GM13977 (cell line): ENCODE results near the gene HCFC1.
"Not testable (repeated sequence)": the region's sequence is repeated elsewhere in the genome, so short reads cannot be mapped to it uniquely, and the experiment has no call there.

Experiments used
- DNase-seq: peaks from one replicate; pipeline ENCODE4 v3.0.0; 2012; ENCODE audit warnings: low spot score
- in situ Hi-C: fragments of 300-500 bp; cut with MboI; formaldehyde crosslinking; loops from one replicate; pipeline ENCODE4 v1.12.0; 2022; ENCODE audit warnings: low sequenced_read_pairs, low pct_unique_long_range_greater_than_20kb, mixed read lengths, inconsistent platforms; ENCODE audit not compliant: unreplicated experiment
- TF ChIP-seq, protein P1 (sequence below): IDR thresholded peaks from 2 replicates; pipeline ENCODE4 v1.5.1; 2012; ENCODE audit warnings: mild to moderate bottlenecking, control low read depth; ENCODE audit not compliant: insufficient read depth; ENCODE audit errors: extremely low read depth, missing control alignments

Gene HCFC1

DNA sequence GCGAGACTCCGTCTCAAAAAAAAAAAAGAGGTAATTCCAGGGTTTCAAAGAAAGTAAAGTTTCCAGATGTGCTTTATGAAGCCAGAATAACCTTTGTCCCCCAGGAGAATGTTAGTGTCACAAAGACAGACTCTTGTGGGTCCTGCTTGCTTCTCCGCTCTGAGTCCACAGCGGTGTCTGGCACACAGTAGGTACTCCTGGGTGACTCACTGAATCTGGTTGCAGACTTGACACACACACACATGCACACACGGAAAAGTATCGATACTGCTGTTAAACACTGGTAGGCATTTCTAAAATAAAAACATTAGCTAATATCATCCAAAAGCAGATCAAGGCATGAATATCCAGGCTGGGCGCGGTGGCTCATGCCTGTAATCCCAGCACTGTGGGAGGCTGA, 23.9 kb upstream of the HCFC1 start:
- TF ChIP-seq, protein P1, sequence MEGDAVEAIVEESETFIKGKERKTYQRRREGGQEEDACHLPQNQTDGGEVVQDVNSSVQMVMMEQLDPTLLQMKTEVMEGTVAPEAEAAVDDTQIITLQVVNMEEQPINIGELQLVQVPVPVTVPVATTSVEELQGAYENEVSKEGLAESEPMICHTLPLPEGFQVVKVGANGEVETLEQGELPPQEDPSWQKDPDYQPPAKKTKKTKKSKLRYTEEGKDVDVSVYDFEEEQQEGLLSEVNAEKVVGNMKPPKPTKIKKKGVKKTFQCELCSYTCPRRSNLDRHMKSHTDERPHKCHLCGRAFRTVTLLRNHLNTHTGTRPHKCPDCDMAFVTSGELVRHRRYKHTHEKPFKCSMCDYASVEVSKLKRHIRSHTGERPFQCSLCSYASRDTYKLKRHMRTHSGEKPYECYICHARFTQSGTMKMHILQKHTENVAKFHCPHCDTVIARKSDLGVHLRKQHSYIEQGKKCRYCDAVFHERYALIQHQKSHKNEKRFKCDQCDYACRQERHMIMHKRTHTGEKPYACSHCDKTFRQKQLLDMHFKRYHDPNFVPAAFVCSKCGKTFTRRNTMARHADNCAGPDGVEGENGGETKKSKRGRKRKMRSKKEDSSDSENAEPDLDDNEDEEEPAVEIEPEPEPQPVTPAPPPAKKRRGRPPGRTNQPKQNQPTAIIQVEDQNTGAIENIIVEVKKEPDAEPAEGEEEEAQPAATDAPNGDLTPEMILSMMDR, result no peak
- in situ Hi-C loops, result no loop called here
- DNase-seq, result no peak

DNA sequence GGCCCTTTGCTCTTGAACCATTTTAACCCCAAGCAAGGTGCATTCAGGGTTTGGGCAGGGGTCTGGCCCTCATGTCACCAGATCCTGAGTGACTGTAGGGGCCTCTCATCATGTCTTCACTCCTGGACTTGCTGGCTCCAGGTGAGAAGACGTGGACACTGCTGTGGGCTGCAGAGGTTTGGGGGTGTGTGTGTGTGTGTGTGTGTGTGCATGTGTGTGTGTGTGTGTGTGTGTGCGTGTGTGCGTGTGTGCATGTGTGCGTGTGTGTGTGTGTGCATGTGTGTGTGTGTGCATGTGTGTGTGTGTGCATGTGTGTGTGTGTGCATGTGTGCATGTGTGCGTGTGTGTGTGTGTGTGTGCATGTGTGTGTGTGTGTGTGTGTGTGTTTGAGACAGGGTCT, 22.8 kb upstream of the HCFC1 start:
- DNase-seq, in situ Hi-C loops: not testable (repeated sequence)

DNA sequence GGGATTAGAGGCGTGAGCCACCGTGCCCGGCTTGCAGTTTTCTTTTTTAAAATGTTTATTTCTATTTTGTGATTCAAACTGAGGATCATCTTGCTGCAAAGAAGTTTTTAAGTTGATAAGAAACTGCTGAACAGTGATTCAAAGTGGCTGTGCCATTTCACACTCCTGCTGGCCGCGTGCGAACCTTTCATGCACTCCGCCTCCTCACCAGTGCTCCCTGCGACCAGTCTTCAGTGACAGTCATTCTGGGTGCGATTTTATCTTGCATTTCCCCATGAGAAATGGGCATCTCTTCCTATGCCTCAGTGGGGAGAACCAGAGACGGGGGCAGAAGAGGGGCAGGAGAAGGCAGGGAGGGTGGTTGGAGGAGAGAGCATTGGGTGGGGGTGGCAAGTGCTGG, 22.4 kb upstream of the HCFC1 start:
- in situ Hi-C loops, result no loop called here
- no peak for DNase-seq
- TF ChIP-seq, protein P1, result no peak

DNA sequence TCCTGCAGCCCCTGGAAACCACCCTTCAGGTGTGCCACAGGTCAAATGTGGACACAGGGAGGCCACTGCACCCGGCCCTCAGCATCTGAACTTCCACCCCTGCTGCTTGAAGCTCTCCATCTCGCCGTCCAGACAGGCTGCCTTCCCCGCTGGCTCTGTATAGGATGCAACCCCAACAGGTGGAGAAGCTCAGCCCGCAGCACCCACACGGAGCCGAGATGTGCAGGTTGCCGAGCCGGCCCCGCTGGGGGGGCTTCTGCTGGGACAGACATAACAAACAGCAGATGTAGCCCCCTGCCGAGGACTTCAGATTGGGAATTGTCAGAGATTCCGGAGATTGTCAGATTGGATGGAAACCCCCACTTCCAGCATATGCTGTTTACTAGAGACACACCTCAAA, 21.5 kb upstream of the HCFC1 start:
- DNase-seq, result no peak
- in situ Hi-C loops, result no loop called here
- TF ChIP-seq, protein P1, result no peak

DNA sequence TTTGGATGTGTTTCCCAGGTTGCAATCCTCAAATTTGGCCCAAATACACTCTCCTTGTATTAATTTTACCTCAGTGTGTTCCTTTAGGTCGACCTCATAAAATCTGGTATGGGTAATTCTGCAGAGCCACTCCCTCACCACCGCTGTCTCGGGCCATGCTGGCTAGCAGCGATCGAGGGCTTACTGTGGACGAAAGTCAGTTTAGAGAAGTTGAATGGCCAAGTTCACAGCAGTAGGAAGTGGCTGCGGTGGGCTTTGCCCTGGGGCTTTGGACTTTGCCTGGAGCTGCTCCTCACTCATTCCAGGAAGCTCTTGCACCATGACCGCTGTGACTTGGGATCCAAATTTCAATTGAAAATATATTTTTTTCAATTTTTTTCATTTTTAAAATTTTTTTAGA, 20.6 kb upstream of the HCFC1 start:
- TF ChIP-seq, protein P1, result no peak
- DNase-seq, result no peak
- in situ Hi-C loops, result no loop called here

DNA sequence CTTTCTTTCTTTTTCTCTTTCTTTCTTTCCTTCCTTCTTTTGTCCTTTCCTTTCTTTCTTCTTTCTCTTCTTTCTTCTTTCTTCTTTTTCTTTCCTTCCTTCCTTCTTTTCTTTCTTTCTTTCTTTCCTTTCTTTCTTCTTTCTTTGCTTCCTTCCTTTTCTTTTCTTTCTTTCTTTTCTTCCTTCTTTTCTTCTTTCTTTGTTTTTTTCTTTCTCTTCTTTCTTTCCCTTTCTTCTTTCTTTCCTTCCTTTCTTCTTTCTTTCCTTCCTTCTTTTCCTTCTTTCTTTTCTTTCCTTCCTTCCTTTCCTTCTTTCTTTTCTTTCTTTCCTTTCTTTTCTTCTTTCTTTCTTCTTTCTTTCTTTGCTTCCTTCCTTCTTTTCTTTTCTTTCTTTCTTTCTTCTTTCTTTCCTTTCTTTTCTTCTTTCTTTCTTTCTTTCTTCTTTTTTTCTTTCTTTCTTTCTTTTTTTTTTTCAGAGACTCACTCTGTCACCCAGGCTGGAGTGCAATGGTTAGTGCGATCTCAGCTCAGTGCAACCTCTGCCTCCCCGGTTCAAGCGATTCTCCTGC, 19.5 kb upstream of the HCFC1 start:
- no peak for DNase-seq
- in situ Hi-C loops, result no loop called here
- TF ChIP-seq, protein P1, result no peak

DNA sequence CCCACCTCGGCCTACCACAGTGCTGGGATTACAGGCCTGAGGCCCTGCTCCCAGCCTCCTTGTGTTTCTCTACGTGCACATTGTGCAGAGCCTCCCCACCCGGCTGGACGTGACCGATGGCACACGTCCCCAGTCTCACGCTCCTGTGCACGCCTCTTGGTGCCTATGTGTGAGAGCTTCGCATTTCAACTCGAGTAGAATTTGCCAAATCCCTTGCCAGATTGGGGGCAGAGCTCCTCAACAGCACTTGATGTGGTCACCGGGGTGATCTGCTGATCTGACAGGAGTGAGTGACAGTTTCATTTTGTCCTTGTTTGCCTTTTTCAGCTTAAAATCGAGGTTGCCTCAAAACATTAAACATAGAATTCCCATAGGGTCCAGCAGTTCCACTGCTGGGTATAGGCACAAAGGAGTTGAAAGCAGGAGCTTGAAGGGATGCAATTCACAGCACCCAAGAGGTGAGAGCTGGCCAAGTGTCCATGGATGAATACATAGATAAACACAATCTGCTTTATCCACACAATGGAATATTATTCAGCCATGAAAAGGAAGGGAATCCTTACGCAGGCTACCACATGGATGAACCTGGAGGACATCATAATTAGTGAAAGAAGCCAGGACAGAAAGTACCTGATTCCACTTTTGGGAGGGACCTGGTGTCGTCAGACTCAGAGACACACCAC, 18.5 kb upstream of the HCFC1 start:
- in situ Hi-C loops, result no loop called here
- DNase-seq, result no peak
- TF ChIP-seq, protein P1, result no peak
